K562 (cell line): ENCODE data around the gene YARS1.

Experiments
- BACH1 ChIP-seq: fragments of 200-800 bp; sonication (Bioruptor generic); IDR thresholded peaks from 2 replicates; pipeline ENCODE4 v1.6.1; 2016; ENCODE audit warnings: missing genetic modification characterization, missing compliant biosample characterization
- CHD1 ChIP-seq: fragments of 200-600 bp; sonication (generic); IDR thresholded peaks from one replicate; pipeline ENCODE4 v1.6.1; 2012; ENCODE audit warnings: mild to moderate bottlenecking, moderate library complexity, low read length, inconsistent platforms
- EHMT2 ChIP-seq: fragments of 450-650 bp; IDR thresholded peaks from 2 replicates; pipeline ENCODE4 v1.6.1; 2018; ENCODE audit warnings: antibody characterized with exemption
- RAD51 ChIP-seq: fragments of 450-650 bp; IDR thresholded peaks from 2 replicates; pipeline ENCODE4 v1.7.1; 2016; ENCODE audit warnings: low read depth, mild to moderate bottlenecking, borderline replicate concordance
- ZBTB1 ChIP-seq: sonication (generic); formaldehyde crosslinking; IDR thresholded peaks from 2 replicates; pipeline ENCODE4 v1.8.1; 2023; ENCODE audit warnings: missing genetic modification reagents, low read depth, mild to moderate bottlenecking, borderline replicate concordance
- TF ChIP-seq, protein P1 (sequence below), 3 experiments: IDR thresholded peaks in 2 of 3; conservative IDR thresholded peaks in 1 of 3; 2 replicates each; pipeline ENCODE4 v1.5.1; 2011 to 2012; ENCODE audit warnings: low read length in 3 of 3, mild to moderate bottlenecking in 3 of 3, control low read depth in 2 of 3, improper control_type of control experiment in 1 of 3, inconsistent platforms in 1 of 3, low read depth in 1 of 3, mixed read lengths in 1 of 3, moderate library complexity in 1 of 3; ENCODE audit not compliant: insufficient read depth in 2 of 3
- TF ChIP-seq, protein P2 (sequence below), 2 experiments: fragments of 450-650 bp in 1 of 2; sonication (generic) in 1 of 2; formaldehyde crosslinking in 1 of 2; IDR thresholded peaks in 1 of 2; conservative IDR thresholded peaks in 1 of 2; 2 replicates each; pipeline versions ENCODE4 v1.6.1 to v1.8.1; 2016 to 2023; ENCODE audit warnings: mild to moderate bottlenecking in 2 of 2, moderate library complexity in 2 of 2, inconsistent platforms in 1 of 2, missing genetic modification reagents in 1 of 2

DNA sequence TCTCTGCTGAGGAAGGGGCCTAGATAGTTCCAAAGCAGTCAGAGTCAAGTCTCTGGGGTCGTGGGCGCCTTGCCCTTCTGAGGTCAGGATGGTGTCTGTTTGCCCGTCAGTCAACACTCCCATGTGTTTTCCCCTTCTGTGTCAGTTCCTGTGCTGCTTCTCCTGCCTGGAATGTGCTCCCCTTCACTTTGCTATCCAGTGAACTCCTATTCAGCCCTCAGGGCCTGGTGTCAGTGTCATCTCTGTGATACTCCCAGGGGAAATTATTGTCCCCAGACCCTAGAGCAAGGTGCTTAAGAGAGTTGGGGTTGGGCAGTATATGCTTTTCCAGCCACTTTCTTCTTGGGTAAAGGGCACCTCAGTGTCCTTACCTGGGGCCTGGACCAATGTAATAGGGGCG, 68.8 kb downstream of the YARS1 start:
- TF ChIP-seq, protein P1, sequence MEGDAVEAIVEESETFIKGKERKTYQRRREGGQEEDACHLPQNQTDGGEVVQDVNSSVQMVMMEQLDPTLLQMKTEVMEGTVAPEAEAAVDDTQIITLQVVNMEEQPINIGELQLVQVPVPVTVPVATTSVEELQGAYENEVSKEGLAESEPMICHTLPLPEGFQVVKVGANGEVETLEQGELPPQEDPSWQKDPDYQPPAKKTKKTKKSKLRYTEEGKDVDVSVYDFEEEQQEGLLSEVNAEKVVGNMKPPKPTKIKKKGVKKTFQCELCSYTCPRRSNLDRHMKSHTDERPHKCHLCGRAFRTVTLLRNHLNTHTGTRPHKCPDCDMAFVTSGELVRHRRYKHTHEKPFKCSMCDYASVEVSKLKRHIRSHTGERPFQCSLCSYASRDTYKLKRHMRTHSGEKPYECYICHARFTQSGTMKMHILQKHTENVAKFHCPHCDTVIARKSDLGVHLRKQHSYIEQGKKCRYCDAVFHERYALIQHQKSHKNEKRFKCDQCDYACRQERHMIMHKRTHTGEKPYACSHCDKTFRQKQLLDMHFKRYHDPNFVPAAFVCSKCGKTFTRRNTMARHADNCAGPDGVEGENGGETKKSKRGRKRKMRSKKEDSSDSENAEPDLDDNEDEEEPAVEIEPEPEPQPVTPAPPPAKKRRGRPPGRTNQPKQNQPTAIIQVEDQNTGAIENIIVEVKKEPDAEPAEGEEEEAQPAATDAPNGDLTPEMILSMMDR (IDR thresholded peaks at IDR 0.05 in 2 of 3, conservative IDR thresholded peaks at IDR 0.05 in 1 of 3; ENCODE audit: insufficient read depth in 2 of 3, low read depth in 1 of 3, low read length in 3 of 3), result no peak
- TF ChIP-seq EHMT2 (no peak), RAD51 (no peak), ZBTB1 (CRISPR knock-in tag) (no peak), BACH1 (tag) (no peak), CHD1 (no peak)
- TF ChIP-seq, protein P2, sequence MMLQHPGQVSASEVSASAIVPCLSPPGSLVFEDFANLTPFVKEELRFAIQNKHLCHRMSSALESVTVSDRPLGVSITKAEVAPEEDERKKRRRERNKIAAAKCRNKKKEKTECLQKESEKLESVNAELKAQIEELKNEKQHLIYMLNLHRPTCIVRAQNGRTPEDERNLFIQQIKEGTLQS (IDR thresholded peaks at IDR 0.05), result no peak
- TF ChIP-seq, protein P2 (CRISPR knock-in tag; conservative IDR thresholded peaks at IDR 0.05), result no peak
